ENCODE data around the gene GFI1.

- TF ChIP-seq, protein P1, sequence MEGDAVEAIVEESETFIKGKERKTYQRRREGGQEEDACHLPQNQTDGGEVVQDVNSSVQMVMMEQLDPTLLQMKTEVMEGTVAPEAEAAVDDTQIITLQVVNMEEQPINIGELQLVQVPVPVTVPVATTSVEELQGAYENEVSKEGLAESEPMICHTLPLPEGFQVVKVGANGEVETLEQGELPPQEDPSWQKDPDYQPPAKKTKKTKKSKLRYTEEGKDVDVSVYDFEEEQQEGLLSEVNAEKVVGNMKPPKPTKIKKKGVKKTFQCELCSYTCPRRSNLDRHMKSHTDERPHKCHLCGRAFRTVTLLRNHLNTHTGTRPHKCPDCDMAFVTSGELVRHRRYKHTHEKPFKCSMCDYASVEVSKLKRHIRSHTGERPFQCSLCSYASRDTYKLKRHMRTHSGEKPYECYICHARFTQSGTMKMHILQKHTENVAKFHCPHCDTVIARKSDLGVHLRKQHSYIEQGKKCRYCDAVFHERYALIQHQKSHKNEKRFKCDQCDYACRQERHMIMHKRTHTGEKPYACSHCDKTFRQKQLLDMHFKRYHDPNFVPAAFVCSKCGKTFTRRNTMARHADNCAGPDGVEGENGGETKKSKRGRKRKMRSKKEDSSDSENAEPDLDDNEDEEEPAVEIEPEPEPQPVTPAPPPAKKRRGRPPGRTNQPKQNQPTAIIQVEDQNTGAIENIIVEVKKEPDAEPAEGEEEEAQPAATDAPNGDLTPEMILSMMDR (IDR thresholded peaks at IDR 0.05 in 4 of 5, conservative IDR thresholded peaks at IDR 0.05 in 1 of 5) = no peak
- TF ChIP-seq POLR2A (IDR thresholded peaks at IDR 0.05) = no peak
Measured at GRCh38 chr1:92430030-92430429, 56.7 kb downstream of the GFI1 start.

Data from gastrocnemius medialis (tissue), 4 donors.